Esophagus muscularis mucosa (tissue), 4 donors: ENCODE measurements around the gene TMEM33.

ENCODE experiments used
- EP300 ChIP-seq: sonication (generic); formaldehyde crosslinking; IDR thresholded peaks from one replicate; pipeline ENCODE4 v1.6.1; 2017; ENCODE audit warnings: antibody characterized with exemption
- POLR2A ChIP-seq: fragments of 450-650 bp; IDR thresholded peaks from one replicate; pipeline ENCODE4 v1.6.1; 2017; ENCODE audit warnings: antibody characterized with exemption, moderate library complexity, mild to moderate bottlenecking, low read depth
- POLR2AphosphoS5 ChIP-seq, 2 donors: sonication (generic); formaldehyde crosslinking; IDR thresholded peaks; one replicate each; pipeline ENCODE4 v1.6.1; 2017; ENCODE audit warnings: antibody characterized with exemption in 2 of 2
- TF ChIP-seq, protein P1 (sequence below), 3 experiments: fragments of 200-600 bp in 2 of 3; fragments of 450-650 bp in 1 of 3; sonication (generic) in 2 of 3; IDR thresholded peaks; one replicate each; pipeline ENCODE4 v1.5.1; 2017 to 2019; ENCODE audit warnings: antibody characterized with exemption in 3 of 3, mild to moderate bottlenecking in 2 of 3, moderate library complexity in 1 of 3

DNA sequence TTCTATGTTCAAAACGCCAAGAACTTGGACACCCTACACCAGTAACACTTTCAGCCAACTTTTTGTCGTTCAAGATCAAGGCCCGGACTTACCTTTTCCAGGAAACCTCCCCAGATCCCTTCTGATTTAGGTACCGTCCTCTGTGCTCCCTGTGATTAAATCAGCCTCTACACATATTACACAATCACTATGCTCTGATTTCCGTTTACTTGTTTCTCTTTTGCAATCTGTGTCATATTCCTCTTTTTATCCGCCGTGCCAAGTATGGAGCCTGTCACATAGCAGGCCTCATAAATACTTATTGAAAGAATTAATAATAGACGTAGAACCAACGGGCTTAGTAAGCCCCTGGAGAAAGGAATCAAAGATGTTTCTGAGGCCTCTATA lies 722 bp upstream of the TMEM33 start:
- TF ChIP-seq, protein P1, sequence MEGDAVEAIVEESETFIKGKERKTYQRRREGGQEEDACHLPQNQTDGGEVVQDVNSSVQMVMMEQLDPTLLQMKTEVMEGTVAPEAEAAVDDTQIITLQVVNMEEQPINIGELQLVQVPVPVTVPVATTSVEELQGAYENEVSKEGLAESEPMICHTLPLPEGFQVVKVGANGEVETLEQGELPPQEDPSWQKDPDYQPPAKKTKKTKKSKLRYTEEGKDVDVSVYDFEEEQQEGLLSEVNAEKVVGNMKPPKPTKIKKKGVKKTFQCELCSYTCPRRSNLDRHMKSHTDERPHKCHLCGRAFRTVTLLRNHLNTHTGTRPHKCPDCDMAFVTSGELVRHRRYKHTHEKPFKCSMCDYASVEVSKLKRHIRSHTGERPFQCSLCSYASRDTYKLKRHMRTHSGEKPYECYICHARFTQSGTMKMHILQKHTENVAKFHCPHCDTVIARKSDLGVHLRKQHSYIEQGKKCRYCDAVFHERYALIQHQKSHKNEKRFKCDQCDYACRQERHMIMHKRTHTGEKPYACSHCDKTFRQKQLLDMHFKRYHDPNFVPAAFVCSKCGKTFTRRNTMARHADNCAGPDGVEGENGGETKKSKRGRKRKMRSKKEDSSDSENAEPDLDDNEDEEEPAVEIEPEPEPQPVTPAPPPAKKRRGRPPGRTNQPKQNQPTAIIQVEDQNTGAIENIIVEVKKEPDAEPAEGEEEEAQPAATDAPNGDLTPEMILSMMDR (IDR thresholded peaks at IDR 0.05): no peak
- no peak for TF ChIP-seq EP300
- no peak for TF ChIP-seq POLR2A
- TF ChIP-seq POLR2AphosphoS5 (IDR thresholded peaks at IDR 0.05): no peak
